ENCODE results near the gene SHF.

The SHF gene

DNA sequence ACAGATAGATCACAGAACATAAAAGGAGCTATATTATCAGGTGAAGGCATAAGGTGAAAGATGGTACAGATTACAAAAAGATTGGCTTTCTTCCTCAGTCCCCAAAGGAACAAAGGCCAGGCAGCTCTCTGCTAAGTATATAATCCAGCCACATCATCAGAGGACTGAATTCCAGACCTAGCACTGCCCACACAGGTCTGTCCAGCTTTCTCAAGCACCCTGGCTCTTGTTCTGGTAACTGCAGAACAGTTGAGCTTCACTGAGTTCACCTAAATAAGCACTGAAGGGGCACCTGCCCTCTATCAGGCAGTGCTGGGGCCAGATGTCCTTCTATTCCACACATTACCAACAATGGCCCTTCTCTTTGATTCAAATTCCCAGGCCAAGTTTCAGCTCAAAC, 64.4 kb downstream of the SHF start:
- DNase-seq (no peak), ATAC-seq (ENCODE audit: insufficient read depth, low read depth) (no peak)
- Histone ChIP-seq H3K27ac (ENCODE audit: low read length) (no peak overlapping the region), H3K9ac (ENCODE audit: low read depth, low read length) (no peak overlapping the region), H2AFZ (ENCODE audit: low read depth, low read length) (no peak overlapping the region), H3K4me2 (ENCODE audit: insufficient read depth, low read length) (no peak overlapping the region), H3K4me1 (ENCODE audit: insufficient read depth, low read length) (no peaks in the 10 kb centered on the region), H3K4me3 (ENCODE audit: low read depth in 1 of 2, low read length in 2 of 2) (no peak overlapping the region), H3K9me3 (ENCODE audit: insufficient read depth, low read length, severe bottlenecking) (no peaks in the 10 kb centered on the region), H3K79me2 (ENCODE audit: insufficient read depth, low read length) (no peaks in the 10 kb centered on the region), H4K20me1 (ENCODE audit: insufficient read depth, low read length) (no peaks in the 10 kb centered on the region; the same call in 1 of the 2 replicates), H3K27me3 (ENCODE audit: insufficient read depth, low read length, poor library complexity) (peaks cover 8% of the 10 kb centered on the region), H3K36me3 (ENCODE audit: insufficient read depth, low read length) (no peaks in the 10 kb centered on the region)
- TF ChIP-seq EZH2 (IDR thresholded peaks at IDR 0.05; ENCODE audit: borderline replicate concordance, low read depth, low read length, severe bottlenecking): no peak

- H3K9me3 ChIP-seq (ENCODE audit: insufficient read depth, low read length, severe bottlenecking): no peaks in the 10 kb centered on the region
- H3K4me3 ChIP-seq (ENCODE audit: low read depth in 1 of 2, low read length in 2 of 2): no peak overlapping the region
- H3K27me3 ChIP-seq (ENCODE audit: insufficient read depth, low read length, poor library complexity): peaks cover 8% of the 10 kb centered on the region
- no peak for TF ChIP-seq CTCF (IDR thresholded peaks at IDR 0.05; ENCODE audit: borderline replicate concordance, extremely low read depth, low read length, poor library complexity, severe bottlenecking)
- no peak for TF ChIP-seq EZH2 (IDR thresholded peaks at IDR 0.05; ENCODE audit: borderline replicate concordance, low read depth, low read length, severe bottlenecking)
- no peaks in the 10 kb centered on the region for H3K79me2 ChIP-seq (ENCODE audit: insufficient read depth, low read length)
- H3K4me1 ChIP-seq (ENCODE audit: insufficient read depth, low read length): peaks cover 2% of the 10 kb centered on the region; the same call in 1 of the 2 replicates
- no peaks in the 10 kb centered on the region for H3K36me3 ChIP-seq (ENCODE audit: insufficient read depth, low read length)
- H2AFZ ChIP-seq (ENCODE audit: low read depth, low read length): no peak overlapping the region
- H3K4me2 ChIP-seq (ENCODE audit: insufficient read depth, low read length): no peak overlapping the region
- no peak for DNase-seq
- ATAC-seq (ENCODE audit: insufficient read depth, low read depth): no peak
- H4K20me1 ChIP-seq (ENCODE audit: insufficient read depth, low read length): no peaks in the 10 kb centered on the region
- H3K27ac ChIP-seq (ENCODE audit: low read length): no peak overlapping the region
- H3K9ac ChIP-seq (ENCODE audit: low read depth, low read length): no peak overlapping the region
Observed at GRCh38 chr15:45122719-45123118, 65.0 kb downstream of the SHF start.

DNA sequence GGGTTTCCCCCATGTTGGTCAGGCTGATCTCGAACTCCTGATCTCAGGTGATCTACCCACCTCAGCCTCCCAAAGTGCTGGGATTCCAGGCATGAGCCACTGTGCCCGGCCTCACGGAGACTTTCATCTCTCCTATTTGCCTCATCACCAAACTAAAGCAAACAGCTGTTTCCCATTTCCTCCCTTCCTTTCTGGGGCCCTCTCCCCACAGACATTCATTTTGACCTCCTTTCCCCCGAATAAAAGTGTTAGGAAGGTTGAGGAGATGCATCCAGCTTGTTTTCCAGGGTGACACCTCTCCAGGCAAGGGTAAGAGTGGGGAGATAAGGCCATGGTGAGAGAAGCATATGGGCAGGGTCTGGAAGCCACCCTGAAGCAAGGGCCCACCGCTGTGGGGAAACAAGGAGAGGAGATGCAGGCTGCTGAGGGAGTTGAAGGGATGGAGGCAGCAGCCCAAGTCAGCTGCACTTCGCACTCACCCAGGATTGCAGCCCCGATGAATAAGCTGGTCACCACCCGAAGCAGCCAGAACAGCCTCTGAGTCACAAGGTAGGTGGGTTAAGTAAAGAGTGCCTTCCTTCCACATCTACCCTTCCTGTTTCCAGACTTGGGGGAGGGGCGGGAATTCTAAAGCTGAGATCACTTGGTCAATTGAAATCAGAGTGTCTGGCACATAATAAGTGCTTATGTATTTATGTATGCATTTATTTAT, 65.9 kb downstream of the SHF start:
- H3K79me2 ChIP-seq (ENCODE audit: insufficient read depth, low read length): no peaks in the 10 kb centered on the region
- peaks cover 3% of the 10 kb centered on the region; the same call in 1 of the 2 replicates for H3K4me1 ChIP-seq (ENCODE audit: insufficient read depth, low read length)
- TF ChIP-seq CTCF (IDR thresholded peaks at IDR 0.05; ENCODE audit: borderline replicate concordance, extremely low read depth, low read length, poor library complexity, severe bottlenecking) (no peak), EZH2 (IDR thresholded peaks at IDR 0.05; ENCODE audit: borderline replicate concordance, low read depth, low read length, severe bottlenecking) (no peak)
- H3K9me3 ChIP-seq (ENCODE audit: insufficient read depth, low read length, severe bottlenecking): no peaks in the 10 kb centered on the region
- no peak overlapping the region for H3K4me3 ChIP-seq (ENCODE audit: low read depth in 1 of 2, low read length in 2 of 2)
- DNase-seq: no peak
- peaks cover 8% of the 10 kb centered on the region for H3K27me3 ChIP-seq (ENCODE audit: insufficient read depth, low read length, poor library complexity)
- H4K20me1 ChIP-seq (ENCODE audit: insufficient read depth, low read length): no peaks in the 10 kb centered on the region
- H2AFZ ChIP-seq (ENCODE audit: low read depth, low read length): no peak overlapping the region
- H3K36me3 ChIP-seq (ENCODE audit: insufficient read depth, low read length): no peaks in the 10 kb centered on the region
- no peak overlapping the region for H3K27ac ChIP-seq (ENCODE audit: low read length)
- no peak overlapping the region for H3K4me2 ChIP-seq (ENCODE audit: insufficient read depth, low read length)
- no peak overlapping the region for H3K9ac ChIP-seq (ENCODE audit: low read depth, low read length)
- ATAC-seq (ENCODE audit: insufficient read depth, low read depth): no peak

DNA sequence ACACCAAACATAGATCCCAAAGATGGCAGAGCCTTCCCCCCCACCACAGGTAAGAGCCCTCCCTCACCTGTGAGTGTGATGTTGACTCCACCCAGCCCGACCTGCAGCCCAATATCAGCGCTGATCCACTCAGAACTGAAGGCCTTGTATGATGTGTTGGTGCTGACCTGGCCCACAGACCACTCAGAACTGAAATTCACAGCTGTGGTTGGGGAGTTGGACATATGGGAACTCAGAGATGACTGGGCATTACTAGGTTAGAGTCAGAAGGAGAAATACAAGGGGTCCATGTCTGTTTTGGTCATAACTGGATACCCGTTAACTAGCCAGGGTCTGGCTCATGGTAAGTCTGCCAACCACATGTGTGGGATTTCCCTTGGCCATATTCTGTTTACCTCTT, 66.7 kb downstream of the SHF start:
- Histone ChIP-seq H3K9ac (ENCODE audit: low read depth, low read length) (no peak overlapping the region), H3K4me1 (ENCODE audit: insufficient read depth, low read length) (peaks cover 3% of the 10 kb centered on the region; the same call in 1 of the 2 replicates), H2AFZ (ENCODE audit: low read depth, low read length) (no peak overlapping the region), H3K9me3 (ENCODE audit: insufficient read depth, low read length, severe bottlenecking) (no peaks in the 10 kb centered on the region), H3K4me2 (ENCODE audit: insufficient read depth, low read length) (no peak overlapping the region), H3K27me3 (ENCODE audit: insufficient read depth, low read length, poor library complexity) (peaks cover 8% of the 10 kb centered on the region), H3K4me3 (ENCODE audit: low read depth in 1 of 2, low read length in 2 of 2) (no peak overlapping the region), H3K27ac (ENCODE audit: low read length) (no peak overlapping the region), H4K20me1 (ENCODE audit: insufficient read depth, low read length) (no peaks in the 10 kb centered on the region), H3K36me3 (ENCODE audit: insufficient read depth, low read length) (no peaks in the 10 kb centered on the region), H3K79me2 (ENCODE audit: insufficient read depth, low read length) (no peaks in the 10 kb centered on the region)
- no peak for TF ChIP-seq CTCF (IDR thresholded peaks at IDR 0.05; ENCODE audit: borderline replicate concordance, extremely low read depth, low read length, poor library complexity, severe bottlenecking)
- no peak for TF ChIP-seq EZH2 (IDR thresholded peaks at IDR 0.05; ENCODE audit: borderline replicate concordance, low read depth, low read length, severe bottlenecking)
- DNase-seq (no peak), ATAC-seq (ENCODE audit: insufficient read depth, low read depth) (no peak)

Data from DND-41 (cell line).